ENCODE data around the gene SBK2.
"Not testable (repeated sequence)": the region's sequence is repeated elsewhere in the genome, so short reads cannot be mapped to it uniquely, and the experiment has no call there.

Gene SBK2

GRCh38 chr19:55536951-55537740 is at the start of gene SBK2:
Gene SBK2, minus strand, starts transcription at chr19:55537133. Its CDS starts 839 bp downstream, at chr19:55536294.
- no peak for DNase-seq (ENCODE audit: low spot score)

- DNase-seq (ENCODE audit: low spot score): peak; percentile 51
Observed at GRCh38 chr19:55585658-55586339, 48.9 kb upstream of the SBK2 start.

- DNase-seq (ENCODE audit: low spot score): no peak
Observed at GRCh38 chr19:55584871-55585270, 47.9 kb upstream of the SBK2 start.

GRCh38 chr19:55583897-55584296 is 47.0 kb upstream of the SBK2 start:
- DNase-seq (ENCODE audit: low spot score): not testable (repeated sequence)

GRCh38 chr19:55582284-55582683 is 45.4 kb upstream of the SBK2 start:
- DNase-seq (ENCODE audit: low spot score): not testable (repeated sequence)

GRCh38 chr19:55581823-55582223 is 44.9 kb upstream of the SBK2 start:
- DNase-seq (ENCODE audit: low spot score): no peak

GRCh38 chr19:55581145-55581822 is 44.4 kb upstream of the SBK2 start:
- no peak for DNase-seq (ENCODE audit: low spot score)

- DNase-seq (ENCODE audit: low spot score): peak; percentile 94
Observed at GRCh38 chr19:55580628-55581144, 43.8 kb upstream of the SBK2 start, which contains the start of gene ZNF579. Gene ZNF579, minus strand, starts transcription at chr19:55580848. Its CDS starts 1,209 bp downstream, at chr19:55579639.

- DNase-seq (ENCODE audit: low spot score): peak; percentile 36
Observed at GRCh38 chr19:55579766-55580621, 43.1 kb upstream of the SBK2 start.

GRCh38 chr19:55578761-55579747 is 42.1 kb upstream of the SBK2 start:
- DNase-seq (ENCODE audit: low spot score): no peak

- no peak for DNase-seq (ENCODE audit: low spot score)
Observed at GRCh38 chr19:55578031-55578760, 41.3 kb upstream of the SBK2 start.

GRCh38 chr19:55576746-55577145 is 39.8 kb upstream of the SBK2 start:
- DNase-seq (ENCODE audit: low spot score): no peak

- not testable (repeated sequence) for DNase-seq (ENCODE audit: low spot score)
Observed at GRCh38 chr19:55573929-55574328, 37.0 kb upstream of the SBK2 start.

GRCh38 chr19:55569477-55569876 is 32.5 kb upstream of the SBK2 start:
- not testable (repeated sequence) for DNase-seq (ENCODE audit: low spot score)

GRCh38 chr19:55567708-55568328 is 30.9 kb upstream of the SBK2 start:
- no peak for DNase-seq (ENCODE audit: low spot score)

GRCh38 chr19:55566823-55567222 is 29.9 kb upstream of the SBK2 start:
- DNase-seq (ENCODE audit: low spot score): no peak

GRCh38 chr19:55563261-55563690 is 26.3 kb upstream of the SBK2 start:
- DNase-seq (ENCODE audit: low spot score): peak; percentile 73

GRCh38 chr19:55559684-55560083 is 22.8 kb upstream of the SBK2 start:
- DNase-seq (ENCODE audit: low spot score): no peak

GRCh38 chr19:55554741-55555152 is 17.8 kb upstream of the SBK2 start:
- no peak for DNase-seq (ENCODE audit: low spot score)

Measured in AG20443 (cell line).